GM12874 (cell line): ENCODE measurements around the gene PHB1.

Experiments
- CTCF ChIP-seq: IDR thresholded peaks from 2 replicates; pipeline ENCODE4 v1.5.1; 2011; ENCODE audit warnings: low read depth, mild to moderate bottlenecking, control low read depth, low read length, moderate library complexity; ENCODE audit not compliant: insufficient read depth

The PHB1 gene

GRCh38 chr17:49439305-49439672, 24.6 kb upstream of the PHB1 start:
- TF ChIP-seq CTCF, result no peak

GRCh38 chr17:49438436-49439278, 24.0 kb upstream of the PHB1 start:
- TF ChIP-seq CTCF, result no peak

GRCh38 chr17:49437696-49438435, 23.2 kb upstream of the PHB1 start:
- TF ChIP-seq CTCF, result no peak

- no peak for TF ChIP-seq CTCF
These were observed 21.5 kb upstream of the PHB1 start for GRCh38 chr17:49436174-49436573.

GRCh38 chr17:49435671-49436029, 21.0 kb upstream of the PHB1 start:
- no peak for TF ChIP-seq CTCF

- peak; percentile 88 for TF ChIP-seq CTCF
These were observed 20.4 kb upstream of the PHB1 start for GRCh38 chr17:49434821-49435670.

GRCh38 chr17:49433000-49433694, 18.5 kb upstream of the PHB1 start:
- no peak for TF ChIP-seq CTCF
